Measurements from ENCODE around the gene ACAA1. TPM values are rescaled to one million over a fixed set of nuclear protein-coding genes. Genes with fewer than 3 reads are reported as not detected.

The ACAA1 gene
- total RNA-seq, 4 donors from 2014 or later = 123 to 324 (median 186) TPM

- Histone ChIP-seq H3K9me3 (no peaks in the 10 kb centered on the region), H3K4me1 (peaks cover 0 to 4% (median 0%) of the 10 kb centered on the region in 4 donors), H3K36me3 (no peaks in the 10 kb centered on the region), H3K27me3 (no peaks in the 10 kb centered on the region), H3K27ac (no peak overlapping the region), H3K4me3 (no peak overlapping the region)
- TF ChIP-seq CTCF (IDR thresholded peaks at IDR 0.05) = no peak
- TF ChIP-seq POLR2A (IDR thresholded peaks at IDR 0.05) = no peak
- DNase-seq = no peak
Measured at GRCh38 chr3:38111201-38111600, 25.7 kb downstream of the ACAA1 start.

- no peak overlapping the region for H3K27ac ChIP-seq
Measured at GRCh38 chr3:38110314-38111050, 26.4 kb downstream of the ACAA1 start.

GRCh38 chr3:38109580-38110313 is 27.2 kb downstream of the ACAA1 start:
- peak in 1 of 3 donors; percentile 28 for DNase-seq
- H3K9me3 ChIP-seq = no peaks in the 10 kb centered on the region
- no peaks in the 10 kb centered on the region for H3K36me3 ChIP-seq
- no peaks in the 10 kb centered on the region for H3K27me3 ChIP-seq
- H3K4me1 ChIP-seq = no peaks in the 10 kb centered on the region
- no peak overlapping the region for H3K27ac ChIP-seq
- TF ChIP-seq POLR2A (IDR thresholded peaks at IDR 0.05) (no peak), CTCF (IDR thresholded peaks at IDR 0.05) (no peak)
- no peak overlapping the region for H3K4me3 ChIP-seq

More at GRCh38 chr3:38110314-38111050, 26.4 kb downstream of the ACAA1 start:
- Histone ChIP-seq H3K36me3 (no peaks in the 10 kb centered on the region), H3K9me3 (no peaks in the 10 kb centered on the region), H3K27me3 (no peaks in the 10 kb centered on the region), H3K4me1 (peaks cover 0 to 4% (median 0%) of the 10 kb centered on the region in 4 donors), H3K4me3 (no peak overlapping the region)
- no peak for TF ChIP-seq CTCF (IDR thresholded peaks at IDR 0.05)
- peak in 2 of 3 donors; percentile 27 to 32 for DNase-seq

GRCh38 chr3:38108649-38109579 is 28.0 kb downstream of the ACAA1 start:
- Histone ChIP-seq H3K4me3 (no peak overlapping the region), H3K4me1 (no peaks in the 10 kb centered on the region), H3K27me3 (no peaks in the 10 kb centered on the region), H3K9me3 (no peaks in the 10 kb centered on the region), H3K36me3 (no peaks in the 10 kb centered on the region), H3K27ac (no peak overlapping the region)
- TF ChIP-seq CTCF (IDR thresholded peaks at IDR 0.05) = no peak
- no peak for TF ChIP-seq POLR2A (IDR thresholded peaks at IDR 0.05)
- DNase-seq = peak in 2 of 3 donors; percentile 40

GRCh38 chr3:38107911-38108648 is 28.8 kb downstream of the ACAA1 start:
- no peak overlapping the region for H3K4me3 ChIP-seq
- no peaks in the 10 kb centered on the region for H3K9me3 ChIP-seq
- no peaks in the 10 kb centered on the region for H3K27me3 ChIP-seq
- H3K36me3 ChIP-seq = no peaks in the 10 kb centered on the region
- no peak overlapping the region for H3K27ac ChIP-seq
- H3K4me1 ChIP-seq = no peaks in the 10 kb centered on the region
- peak in 1 of 3 donors; percentile 39 for DNase-seq
- TF ChIP-seq POLR2A (IDR thresholded peaks at IDR 0.05) (no peak), CTCF (IDR thresholded peaks at IDR 0.05) (no peak)
